Measurements from ENCODE around the gene TRERF1.

DNA sequence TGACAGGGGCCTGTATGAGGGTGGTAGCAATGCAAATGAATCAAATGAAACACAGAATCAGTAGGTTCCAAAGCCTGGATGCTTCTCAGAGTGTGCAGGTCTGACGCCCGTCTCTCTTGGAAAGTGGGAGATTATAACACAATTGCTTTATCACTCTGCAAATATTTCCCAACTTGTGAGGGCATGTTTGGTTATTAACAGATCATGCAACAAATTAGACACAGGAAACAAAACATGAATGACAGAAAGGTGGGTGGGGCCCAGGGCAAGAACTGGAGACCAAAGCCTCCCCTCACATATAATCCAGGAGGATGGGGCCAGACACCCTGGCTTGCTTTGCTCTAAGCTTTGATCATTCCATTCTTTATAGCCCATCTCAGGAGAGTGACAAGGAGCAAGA lies 125.5 kb downstream of the TRERF1 start:
- TF ChIP-seq, protein P1, sequence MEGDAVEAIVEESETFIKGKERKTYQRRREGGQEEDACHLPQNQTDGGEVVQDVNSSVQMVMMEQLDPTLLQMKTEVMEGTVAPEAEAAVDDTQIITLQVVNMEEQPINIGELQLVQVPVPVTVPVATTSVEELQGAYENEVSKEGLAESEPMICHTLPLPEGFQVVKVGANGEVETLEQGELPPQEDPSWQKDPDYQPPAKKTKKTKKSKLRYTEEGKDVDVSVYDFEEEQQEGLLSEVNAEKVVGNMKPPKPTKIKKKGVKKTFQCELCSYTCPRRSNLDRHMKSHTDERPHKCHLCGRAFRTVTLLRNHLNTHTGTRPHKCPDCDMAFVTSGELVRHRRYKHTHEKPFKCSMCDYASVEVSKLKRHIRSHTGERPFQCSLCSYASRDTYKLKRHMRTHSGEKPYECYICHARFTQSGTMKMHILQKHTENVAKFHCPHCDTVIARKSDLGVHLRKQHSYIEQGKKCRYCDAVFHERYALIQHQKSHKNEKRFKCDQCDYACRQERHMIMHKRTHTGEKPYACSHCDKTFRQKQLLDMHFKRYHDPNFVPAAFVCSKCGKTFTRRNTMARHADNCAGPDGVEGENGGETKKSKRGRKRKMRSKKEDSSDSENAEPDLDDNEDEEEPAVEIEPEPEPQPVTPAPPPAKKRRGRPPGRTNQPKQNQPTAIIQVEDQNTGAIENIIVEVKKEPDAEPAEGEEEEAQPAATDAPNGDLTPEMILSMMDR (IDR thresholded peaks at IDR 0.05; ENCODE audit: control extremely low read depth in 1 of 3, insufficient read depth in 1 of 3, low read depth in 1 of 3, low read length in 3 of 3) = no peak
- TF ChIP-seq MAFK (IDR thresholded peaks at IDR 0.05; ENCODE audit: low read depth, low read length) = no peak
- TF ChIP-seq EP300 (IDR thresholded peaks at IDR 0.05; ENCODE audit: borderline replicate concordance in 1 of 2, low read depth in 2 of 2, low read length in 2 of 2) = no peak
- TF ChIP-seq POU5F1 (IDR thresholded peaks at IDR 0.05; ENCODE audit: low read depth, low read length) = no peak

All from H1 (cell line).